GM21360 (cell line): ENCODE data around the gene EP300.
"Not testable (repeated sequence)": the region's sequence is repeated elsewhere in the genome, so short reads cannot be mapped to it uniquely, and the experiment has no call there.

ENCODE experiments used
- ATAC-seq: cut with Tn5 transposase; IDR thresholded peaks from one replicate; pipeline ENCODE4 v1.9.1; 2021; ENCODE audit warnings: mild to moderate bottlenecking, moderate library complexity; ENCODE audit not compliant: unreplicated experiment

Gene EP300

GRCh38 chr22:41078931-41079330 lies 13.5 kb upstream of the EP300 start:
- ATAC-seq: no peak

GRCh38 chr22:41085842-41086241 lies 6.5 kb upstream of the EP300 start:
- ATAC-seq: no peak

GRCh38 chr22:41091132-41092022 lies 1.0 kb upstream of the EP300 start:
- ATAC-seq: peak; percentile 68

GRCh38 chr22:41092847-41093411 lies 537 bp downstream of the EP300 start:
- ATAC-seq: no peak

- no peak for ATAC-seq
Measured at GRCh38 chr22:41094041-41094593, 1.7 kb downstream of the EP300 start.

GRCh38 chr22:41096391-41096790 lies 4.0 kb downstream of the EP300 start:
- ATAC-seq: no peak

- ATAC-seq: no peak
Measured at GRCh38 chr22:41096841-41097240, 4.4 kb downstream of the EP300 start.

GRCh38 chr22:41099036-41099435 lies 6.6 kb downstream of the EP300 start:
- no peak for ATAC-seq

GRCh38 chr22:41106122-41106968 lies 14.0 kb downstream of the EP300 start:
- ATAC-seq: no peak

GRCh38 chr22:41106969-41107325 lies 14.6 kb downstream of the EP300 start:
- ATAC-seq: not testable (repeated sequence)

GRCh38 chr22:41110968-41111367 lies 18.6 kb downstream of the EP300 start:
- ATAC-seq: no peak

- ATAC-seq: no peak
Measured at GRCh38 chr22:41116342-41116741, 23.9 kb downstream of the EP300 start.

- ATAC-seq: no peak
Measured at GRCh38 chr22:41117127-41117965, 25.0 kb downstream of the EP300 start.

- no peak for ATAC-seq
Measured at GRCh38 chr22:41123151-41123550, 30.8 kb downstream of the EP300 start.

- no peak for ATAC-seq
Measured at GRCh38 chr22:41124086-41124485, 31.7 kb downstream of the EP300 start.

GRCh38 chr22:41127451-41127850 lies 35.1 kb downstream of the EP300 start:
- ATAC-seq: no peak

GRCh38 chr22:41128606-41129005 lies 36.2 kb downstream of the EP300 start:
- no peak for ATAC-seq

- ATAC-seq: no peak
Measured at GRCh38 chr22:41132550-41132949, 40.2 kb downstream of the EP300 start.

- no peak for ATAC-seq
Measured at GRCh38 chr22:41140365-41140957, 48.1 kb downstream of the EP300 start.

GRCh38 chr22:41145921-41146320 lies 53.5 kb downstream of the EP300 start:
- ATAC-seq: not testable (repeated sequence)
